GM19467 (cell line): ENCODE data around the gene VAMP2.

Source experiments
- ATAC-seq: cut with Tn5 transposase; IDR thresholded peaks from one replicate; pipeline ENCODE4 v1.9.1; 2021; ENCODE audit warnings: mild to moderate bottlenecking, moderate library complexity; ENCODE audit not compliant: unreplicated experiment

VAMP2 gene, protein sequence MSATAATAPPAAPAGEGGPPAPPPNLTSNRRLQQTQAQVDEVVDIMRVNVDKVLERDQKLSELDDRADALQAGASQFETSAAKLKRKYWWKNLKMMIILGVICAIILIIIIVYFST

DNA sequence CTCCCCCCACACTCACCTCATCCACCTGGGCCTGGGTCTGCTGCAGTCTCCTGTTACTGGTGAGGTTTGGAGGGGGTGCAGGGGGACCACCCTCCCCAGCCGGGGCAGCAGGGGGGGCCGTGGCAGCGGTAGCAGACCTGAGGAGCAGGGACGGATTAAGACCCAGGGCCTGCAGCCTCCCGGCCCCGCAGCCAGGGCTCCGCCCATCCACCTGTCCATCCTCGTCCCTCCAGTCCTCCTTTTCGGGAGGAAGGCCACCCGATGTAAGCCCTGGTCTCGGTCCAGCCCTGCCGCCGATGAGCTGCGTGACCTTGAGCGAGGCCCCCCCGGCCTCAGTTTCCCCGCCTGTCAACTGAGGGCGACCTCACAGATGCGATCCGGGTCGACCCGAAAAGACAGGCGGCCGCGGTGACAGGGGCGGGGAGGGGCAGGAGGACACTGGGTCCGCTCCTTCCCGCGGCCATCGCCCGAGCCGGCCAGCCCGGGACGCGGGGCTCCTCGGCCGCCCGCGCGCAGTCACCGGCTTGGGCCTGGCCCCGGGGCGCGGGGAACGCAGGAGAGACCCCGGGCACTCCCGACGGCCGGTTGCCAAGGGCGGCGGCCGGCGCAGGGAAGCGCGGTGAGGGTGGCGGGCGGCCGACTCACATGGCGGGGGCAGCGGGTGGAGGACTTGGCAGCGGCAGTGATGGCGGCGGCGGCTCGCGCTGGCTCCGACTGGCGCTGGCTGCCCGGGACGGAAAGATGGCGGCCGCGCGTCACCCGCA lies at the start of gene VAMP2:
Gene VAMP2, minus strand, starts transcription at position 716 of the 764 bp plus-strand sequence. Its CDS starts 69 bp downstream, at position 647.
- ATAC-seq = no peak

DNA sequence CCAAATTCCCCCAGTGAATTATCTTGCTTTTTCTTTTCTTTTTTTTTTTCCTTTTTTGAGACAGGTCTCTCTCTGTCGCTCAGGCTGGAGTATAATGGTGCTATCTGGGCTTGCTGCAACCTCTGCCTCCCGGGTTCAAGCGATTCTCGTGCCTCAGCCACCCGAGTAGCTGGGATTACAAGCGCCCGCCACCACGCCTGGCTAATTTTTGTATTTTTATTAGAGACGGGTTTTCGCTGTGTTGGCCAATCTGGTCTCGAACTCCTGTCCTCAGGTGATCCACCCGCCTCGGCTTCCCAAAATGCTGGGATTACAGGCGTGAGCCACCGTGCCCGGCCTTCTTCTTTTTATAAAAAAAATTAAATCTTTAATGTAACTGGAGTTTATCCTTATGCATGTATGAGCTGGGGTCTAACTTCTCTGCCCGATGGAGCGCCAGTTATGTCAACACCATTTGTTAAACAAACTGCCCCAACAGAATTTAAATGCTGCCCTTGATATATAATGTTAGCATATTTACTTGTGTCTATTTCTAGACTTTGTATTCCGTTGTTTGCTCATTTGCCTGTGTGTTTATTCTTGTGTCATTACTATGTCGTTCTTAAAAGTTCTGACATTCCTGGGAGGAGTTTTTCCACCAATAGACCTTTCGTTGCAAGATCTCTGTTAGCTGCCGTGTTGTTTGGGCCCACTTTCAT lies 48.2 kb upstream of the VAMP2 start:
- ATAC-seq = no peak

DNA sequence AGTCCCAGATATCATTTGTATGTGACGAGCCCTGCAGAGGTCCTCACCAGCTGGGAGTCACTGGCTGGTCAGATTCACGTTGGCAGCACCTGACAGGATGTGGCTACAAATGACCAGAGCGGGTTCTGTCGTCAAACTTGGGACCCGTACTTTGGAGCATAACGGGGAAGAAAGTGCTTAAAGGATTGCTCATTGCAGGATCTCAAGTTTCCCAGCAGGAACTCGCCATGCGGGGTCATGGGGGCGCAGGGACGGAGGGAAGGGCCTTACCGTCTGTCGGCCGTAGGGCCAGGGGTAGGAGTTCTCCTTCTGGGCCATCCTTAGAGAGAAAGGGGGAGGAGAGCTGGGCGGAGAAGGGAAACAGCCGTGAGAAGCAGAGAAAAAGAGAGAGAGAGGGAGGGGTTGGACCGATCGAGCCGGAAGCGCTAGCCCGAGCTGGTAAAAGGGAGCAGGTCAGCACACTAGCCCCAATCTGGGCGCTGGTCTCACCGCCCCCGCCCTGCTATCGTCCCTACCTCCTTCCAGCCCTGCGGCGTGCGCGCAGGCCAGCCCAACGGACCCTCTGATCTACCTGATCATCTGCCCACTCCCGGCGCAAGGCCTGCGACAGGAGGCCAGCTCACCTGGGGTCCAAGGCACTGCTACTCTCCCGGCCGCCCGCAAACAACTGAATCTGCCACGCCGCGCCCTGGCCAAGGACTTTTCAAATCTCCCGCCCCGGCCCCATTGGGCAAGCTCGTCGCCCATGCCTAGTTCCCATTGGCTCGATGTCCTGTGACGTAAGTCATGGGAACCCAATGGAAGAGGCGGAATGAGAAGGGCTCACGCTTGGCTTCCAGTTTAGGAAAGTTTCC lies 47.4 kb upstream of the VAMP2 start, which contains the start of gene AURKB:
Gene AURKB, minus strand, starts transcription at position 669 of the 854 bp plus-strand sequence. Its CDS starts 351 bp downstream, at position 318.
- peak; percentile 84 for ATAC-seq

DNA sequence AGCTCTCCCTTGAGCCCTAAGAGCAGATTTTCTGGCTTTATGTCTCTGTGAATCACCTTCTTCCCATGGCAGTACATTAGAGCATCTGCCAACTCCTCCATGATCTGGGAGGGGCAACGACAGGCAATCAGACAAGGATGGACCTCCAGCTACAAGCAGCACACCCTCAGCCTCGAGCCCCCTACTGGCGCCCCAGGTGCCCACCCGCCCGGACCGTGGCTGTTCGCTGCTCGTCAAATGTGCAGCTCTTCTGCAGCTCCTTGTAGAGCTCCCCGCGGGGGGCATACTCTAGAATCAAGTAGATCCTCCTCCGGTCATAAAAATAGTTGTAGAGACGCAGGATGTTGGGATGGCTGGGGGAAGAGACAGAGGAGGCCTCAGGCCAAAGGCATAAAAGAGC lies 43.8 kb upstream of the VAMP2 start:
- ATAC-seq = no peak

DNA sequence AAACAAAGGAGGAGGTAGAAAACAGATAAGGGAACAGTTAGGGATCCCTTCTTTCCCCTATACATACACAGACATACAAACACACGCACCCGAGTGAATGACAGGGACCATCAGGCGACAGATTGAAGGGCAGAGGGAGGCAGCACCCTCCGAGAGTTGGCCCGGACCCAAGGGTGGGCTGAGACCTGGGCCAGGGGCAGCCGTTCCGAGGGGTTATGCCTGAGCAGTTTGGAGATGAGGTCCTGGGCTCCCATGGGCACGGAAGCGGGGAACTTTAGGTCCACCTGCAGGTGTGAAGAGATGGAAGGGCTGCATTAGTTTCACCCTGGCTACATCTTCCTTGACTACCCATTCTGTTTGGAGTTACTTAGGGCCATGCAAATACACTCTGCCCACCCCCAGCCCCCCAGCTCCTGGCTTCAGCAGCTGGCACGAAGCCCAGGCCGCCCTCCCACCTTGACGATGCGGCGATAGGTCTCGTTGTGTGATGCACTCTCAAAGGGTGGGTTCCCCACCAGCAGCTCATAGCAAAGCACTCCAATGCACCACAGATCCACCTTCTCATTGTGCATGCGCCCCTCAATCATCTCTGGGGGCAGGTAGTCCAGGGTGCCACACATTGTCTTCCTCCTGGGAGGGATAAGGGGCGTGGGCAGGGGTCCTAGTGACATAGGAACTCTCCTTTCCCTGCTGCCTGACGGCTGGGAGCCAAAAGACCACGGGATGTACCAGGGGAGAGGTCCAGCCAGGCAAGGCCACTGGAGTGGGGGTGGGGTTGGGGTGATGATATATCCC lies 42.2 kb upstream of the VAMP2 start:
- no peak for ATAC-seq

DNA sequence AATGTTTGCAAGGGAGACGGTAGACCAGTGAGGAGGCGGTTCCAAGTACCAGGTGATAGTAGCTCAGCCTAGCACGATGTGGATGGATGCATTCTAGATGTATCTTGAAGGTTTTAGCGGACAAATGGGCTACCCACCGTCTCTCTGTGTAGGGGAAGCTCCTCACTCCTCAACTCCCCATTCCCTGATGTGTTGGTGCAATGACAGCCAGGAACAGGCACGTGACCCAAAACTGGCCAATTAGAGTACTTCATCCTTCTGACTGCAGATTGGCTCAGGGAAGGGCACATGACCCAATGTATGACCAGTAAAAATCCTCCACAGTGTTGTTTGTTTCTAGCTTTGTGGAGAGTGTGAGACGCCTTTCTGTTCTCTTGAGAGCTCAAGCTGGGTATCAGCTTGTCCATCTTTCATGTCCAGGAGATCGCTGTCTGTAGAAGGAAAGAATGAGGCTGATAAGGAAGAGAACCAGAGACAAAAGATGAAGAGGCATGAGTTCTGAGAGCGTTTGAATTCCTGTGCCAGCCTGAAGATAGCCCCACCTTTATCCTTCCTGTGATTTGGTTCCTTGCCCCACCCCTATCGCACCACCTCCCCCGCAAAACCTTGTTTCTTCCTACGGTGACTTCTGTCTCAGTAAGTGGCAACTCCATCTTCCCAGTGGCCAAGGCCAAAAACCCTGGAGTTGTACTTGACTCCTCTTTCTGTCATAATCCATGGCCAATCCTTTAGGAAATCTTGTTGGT lies 29.5 kb upstream of the VAMP2 start:
- ATAC-seq = peak; percentile 28

DNA sequence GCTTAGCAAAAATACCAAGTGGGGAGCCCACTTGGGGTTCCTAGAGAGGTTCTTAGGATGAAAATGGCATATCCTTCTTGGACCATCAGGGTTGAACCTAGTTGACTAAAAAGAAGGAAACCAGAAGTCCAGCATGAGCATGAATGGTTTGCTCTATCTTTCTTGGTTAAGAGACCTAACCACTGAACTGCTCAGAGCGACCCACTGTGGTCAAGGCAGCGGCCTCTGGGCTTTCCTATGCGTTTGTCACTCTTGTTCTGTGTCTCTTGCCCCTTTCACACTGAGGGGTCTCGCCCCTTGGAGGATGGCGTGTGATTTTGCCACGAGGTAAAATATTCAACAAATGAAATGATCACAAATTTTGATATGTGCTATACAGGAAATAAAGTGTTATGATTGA lies 27.8 kb upstream of the VAMP2 start:
- ATAC-seq = no peak

DNA sequence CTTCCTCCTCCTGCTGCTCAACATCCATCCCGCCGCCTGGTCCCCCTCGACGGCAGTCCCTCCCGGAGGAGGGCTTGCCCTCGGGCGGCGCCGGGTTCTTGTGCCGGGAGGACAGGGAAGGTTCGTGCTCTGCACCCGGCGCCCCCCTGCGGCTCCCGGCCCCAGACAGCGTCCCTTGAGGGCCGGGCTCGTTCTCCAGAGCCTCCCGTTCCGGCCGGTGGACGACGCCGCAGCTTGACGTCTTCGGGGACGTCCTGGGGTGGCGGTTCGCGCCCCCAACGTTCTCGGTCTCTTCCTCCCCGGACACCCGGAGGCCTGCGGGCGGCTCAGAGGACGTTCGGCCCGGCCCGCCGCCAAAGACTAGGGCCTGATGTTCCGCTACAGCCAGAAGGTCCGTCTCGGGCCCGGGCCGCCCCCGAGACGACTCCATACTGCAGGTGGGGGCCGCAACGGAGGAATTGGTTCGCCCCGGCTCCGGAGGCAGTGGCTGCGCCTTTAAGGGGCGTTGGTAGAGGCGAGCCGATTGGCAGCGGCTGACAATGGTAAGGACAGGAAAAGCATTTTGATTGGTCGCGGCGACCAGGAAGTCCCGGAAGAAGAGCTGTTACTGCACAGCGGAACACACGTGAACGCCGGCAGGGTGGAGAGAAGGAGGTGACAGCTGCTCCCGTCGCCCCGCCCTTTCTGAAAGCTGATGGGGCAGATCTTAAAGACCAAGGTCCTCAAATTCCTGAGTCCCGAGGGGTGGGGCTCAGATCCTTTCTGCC lies 27.1 kb upstream of the VAMP2 start, which contains the start of gene BORCS6:
Gene BORCS6, minus strand, starts transcription at position 470 of the 767 bp plus-strand sequence. Its CDS starts 40 bp downstream, at position 430.
- ATAC-seq = peak; percentile 47

DNA sequence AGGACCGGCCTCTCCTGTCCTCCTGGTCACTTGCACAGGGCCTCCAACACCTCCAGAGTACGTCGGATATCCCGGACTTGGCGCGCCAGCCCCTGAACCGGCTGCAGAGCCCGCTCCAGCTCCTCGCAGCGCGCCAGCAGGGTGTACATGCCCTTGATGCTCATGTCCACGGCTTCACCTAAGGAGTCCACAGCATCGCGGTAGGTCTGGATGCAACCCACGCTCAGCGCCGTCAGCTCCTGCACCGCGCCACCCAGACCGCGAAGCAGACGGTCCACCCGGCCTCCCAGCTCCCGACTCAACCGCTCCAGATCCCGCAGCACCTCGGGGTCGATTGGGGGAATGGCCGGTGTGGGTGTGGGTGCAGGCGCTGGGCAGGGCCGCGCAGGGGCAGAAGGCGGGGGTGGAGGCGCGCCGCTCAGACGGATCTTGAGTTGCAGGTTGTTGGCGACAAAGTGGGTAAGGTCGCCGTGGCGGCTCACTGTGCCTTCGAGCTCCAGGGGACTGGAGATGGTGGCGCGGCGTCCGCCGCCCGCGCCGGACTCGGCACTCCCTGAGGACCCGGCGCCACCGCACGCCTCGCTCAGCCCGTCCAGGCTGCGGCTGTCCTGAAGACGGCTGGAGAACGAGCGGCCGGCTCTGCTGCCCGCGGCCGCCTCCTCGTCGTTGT lies 26.4 kb upstream of the VAMP2 start:
- no peak for ATAC-seq

DNA sequence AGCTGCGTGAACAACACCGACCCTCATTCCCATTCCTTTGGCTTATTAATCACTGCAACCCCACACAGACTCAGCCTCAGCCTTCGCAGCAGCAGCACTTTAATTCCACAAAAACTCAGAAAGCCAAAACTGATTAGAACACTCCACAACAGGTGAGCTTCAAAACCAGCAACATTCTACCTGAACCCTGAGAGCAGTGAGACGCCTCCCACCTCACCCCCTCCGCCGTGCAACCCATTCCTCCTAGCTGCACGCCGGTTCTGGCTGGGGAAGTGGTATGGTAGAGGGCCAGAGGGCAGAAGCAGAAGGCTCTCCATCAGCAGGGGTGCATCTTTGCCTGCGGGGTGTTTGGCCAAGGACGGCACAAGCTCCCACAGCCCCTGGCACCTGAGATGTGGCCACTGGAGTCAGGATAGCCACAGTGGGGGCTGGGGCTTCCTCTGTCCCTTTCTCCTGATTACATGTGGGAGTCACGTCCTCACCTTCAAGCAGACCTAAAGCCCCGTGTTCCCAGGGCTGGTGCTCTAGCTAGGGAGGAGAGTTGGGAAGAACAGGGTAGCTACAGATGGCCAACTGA lies 25.6 kb upstream of the VAMP2 start:
- no peak for ATAC-seq

DNA sequence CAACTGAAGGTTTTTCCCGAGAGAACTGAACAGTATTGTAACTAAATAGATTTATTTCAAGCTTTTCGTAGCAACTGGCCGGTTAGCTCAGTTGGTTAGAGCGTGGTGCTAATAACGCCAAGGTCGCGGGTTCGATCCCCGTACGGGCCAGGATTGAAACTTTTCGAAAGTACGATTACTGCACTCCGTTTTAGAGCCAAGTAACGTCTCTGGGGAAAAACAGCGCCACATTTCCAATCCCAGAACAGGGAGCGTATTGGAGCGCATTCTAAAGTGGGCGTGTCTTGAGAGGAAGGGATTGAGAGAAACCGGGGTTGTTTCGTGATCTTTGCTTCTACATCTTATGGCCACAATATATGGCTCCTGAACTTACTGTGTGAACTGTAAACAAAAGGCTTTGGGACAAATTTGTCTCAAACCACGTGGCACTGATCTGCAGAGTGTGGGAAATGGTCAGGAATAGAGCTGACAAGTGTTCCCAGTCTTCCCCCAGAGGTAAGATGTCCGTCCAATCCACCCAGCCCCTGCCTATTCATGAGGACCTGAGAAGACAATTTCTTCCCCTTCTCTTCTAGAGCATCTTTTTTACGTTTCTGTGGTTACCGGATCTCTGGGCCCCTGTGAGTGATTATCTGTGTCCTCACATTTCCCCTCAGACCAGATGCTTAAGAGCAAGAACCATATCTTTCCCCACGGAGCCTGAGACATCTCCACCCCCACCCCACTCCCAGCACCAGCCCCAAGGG lies 24.9 kb upstream of the VAMP2 start:
- peak; percentile 20 for ATAC-seq

DNA sequence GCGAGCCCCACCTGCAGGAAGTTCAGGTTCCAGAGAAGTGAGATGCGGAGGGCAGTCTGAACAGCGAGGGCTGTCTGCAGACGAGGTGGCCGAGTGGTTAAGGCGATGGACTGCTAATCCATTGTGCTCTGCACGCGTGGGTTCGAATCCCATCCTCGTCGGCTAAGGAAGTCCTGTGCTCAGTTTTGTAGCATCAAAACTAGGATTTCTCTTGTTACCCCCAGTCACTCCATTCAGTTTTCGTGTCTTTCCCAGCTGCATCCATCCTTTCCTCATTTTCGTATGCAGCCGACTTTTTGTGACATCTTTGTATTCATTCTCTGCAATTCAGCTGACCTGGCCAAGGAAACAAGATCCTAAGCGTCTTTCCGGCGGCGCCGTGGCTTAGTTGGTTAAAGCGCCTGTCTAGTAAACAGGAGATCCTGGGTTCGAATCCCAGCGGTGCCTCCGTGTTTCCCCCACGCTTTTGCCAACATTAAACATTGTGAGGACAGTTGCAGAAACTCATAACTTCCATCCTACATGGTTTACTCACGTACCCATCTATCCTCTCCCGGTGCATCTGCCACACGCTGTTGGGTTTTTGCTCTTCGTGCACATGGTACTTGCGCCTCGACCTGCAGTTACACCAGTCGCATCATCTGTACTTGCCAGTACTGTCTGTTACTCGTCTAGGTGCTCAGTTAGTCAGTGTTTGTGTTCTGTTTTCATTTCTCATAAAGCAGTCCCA lies 24.2 kb upstream of the VAMP2 start:
- peak; percentile 24 for ATAC-seq

DNA sequence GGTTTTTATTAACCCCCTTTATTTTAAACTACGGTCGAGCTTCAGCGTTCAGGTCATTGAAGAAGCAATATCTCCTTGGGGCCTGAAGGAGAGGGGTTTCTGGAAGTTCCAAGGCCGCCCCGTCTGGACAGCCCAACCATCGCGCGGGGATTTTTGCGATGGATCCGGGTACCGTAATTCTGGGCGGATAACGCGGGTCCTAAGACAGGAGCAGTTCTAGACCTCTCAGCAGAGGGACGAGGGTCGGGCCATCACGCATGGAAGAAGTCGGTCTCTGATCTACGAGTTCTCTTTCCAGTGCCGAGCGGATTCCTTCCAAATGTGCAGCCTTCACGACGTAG lies 23.7 kb upstream of the VAMP2 start:
- no peak for ATAC-seq

DNA sequence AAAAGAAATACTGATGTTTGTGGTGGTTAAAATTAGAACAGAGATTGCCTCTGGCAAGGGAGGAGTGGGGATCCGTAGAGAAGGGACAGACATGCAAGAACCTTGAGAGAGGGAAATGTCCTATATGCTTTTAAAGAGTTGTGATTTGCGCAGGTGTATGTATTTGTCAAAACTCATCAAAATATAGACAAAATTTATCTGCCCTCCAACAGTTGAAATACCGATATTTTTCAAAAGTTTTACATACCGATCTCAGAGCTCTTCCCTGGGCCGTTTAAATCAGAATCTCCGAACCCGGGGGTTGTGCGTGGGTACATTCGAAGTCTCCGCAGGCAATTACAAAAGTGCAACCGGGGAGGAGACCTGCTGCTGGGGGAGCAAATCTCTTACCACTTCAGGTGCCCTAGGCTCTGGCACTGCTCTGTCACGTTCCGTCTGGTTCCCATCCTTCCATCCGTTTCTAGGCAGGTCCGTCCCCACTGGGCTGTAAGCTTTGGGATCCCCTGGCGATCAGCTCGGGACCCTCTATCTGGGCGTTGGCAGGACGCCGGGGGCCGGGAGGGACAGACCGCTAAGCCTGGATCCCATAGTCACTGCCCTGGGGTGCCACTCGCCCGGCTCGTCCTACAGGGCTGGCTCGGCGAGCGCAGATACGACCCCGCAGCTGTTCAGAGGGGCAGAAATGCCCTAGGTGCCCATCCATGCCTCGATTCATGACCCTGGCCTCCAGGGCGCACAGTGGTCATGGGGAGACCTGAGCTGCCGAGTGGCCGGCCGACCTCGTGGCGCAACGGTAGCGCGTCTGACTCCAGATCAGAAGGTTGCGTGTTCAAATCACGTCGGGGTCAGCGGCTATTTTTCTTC lies 23.1 kb upstream of the VAMP2 start:
- no peak for ATAC-seq

DNA sequence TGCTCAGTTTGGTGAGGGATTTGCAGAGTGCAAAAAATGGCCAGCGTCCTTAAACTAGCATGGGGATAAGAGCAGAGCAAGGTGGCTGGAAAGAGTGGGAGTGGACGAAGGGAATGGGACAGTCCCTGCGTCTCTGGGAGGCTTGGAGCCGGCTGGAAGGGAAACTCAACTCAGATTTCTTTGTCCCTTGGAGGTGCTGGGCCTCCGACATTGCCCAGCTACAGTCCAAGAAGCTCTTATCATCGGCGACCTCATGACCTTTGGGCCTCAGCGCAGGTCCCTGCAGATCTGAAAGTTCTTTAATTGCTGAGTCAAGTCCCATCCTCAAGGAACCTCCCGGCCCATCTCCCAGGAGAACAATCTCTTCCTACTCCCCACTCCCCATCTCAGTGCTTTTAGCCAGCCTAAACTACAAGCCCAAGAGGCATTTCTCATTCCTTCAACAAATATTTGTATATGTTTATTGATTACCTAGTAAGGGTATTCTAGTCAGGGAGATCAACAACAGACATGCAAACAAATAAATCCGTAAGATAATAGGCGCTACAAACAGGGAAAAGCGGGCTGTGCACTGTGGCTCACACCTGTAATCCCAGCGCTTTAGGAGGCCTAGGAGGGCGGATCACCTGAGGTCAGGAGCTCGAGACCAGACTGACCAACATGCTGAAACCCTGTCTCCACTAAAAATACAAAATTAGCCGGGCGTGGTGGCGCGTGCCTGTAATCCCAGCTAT lies 14.4 kb upstream of the VAMP2 start:
- no peak for ATAC-seq
